Endothelial cell of umbilical vein (primary cell): ENCODE results near the gene SELL. TPM values are rescaled to one million over a fixed set of nuclear protein-coding genes. Genes with fewer than 3 reads are reported as not detected.

Source experiments
- BruUV-seq: library from RNA; stranded (reverse); fragments of 400-500 nt; replicated peaks from 2 replicates; lab custom pipeline; 2021; lab: Mats Ljungman, UMichigan
- CTCF ChIA-PET: fragments of 300-600, 350-600 bp; sonication (Branson Sonifier 250); formaldehyde crosslinking; loops from one replicate; lab custom pipeline; 2021; ENCODE audit warnings: antibody characterized with exemption, inconsistent platforms; lab: Charles Lee
- POLR2A ChIA-PET: fragments of 300-600, 350-600 bp; sonication (Branson Sonifier 250); formaldehyde crosslinking; loops from one replicate; lab custom pipeline; 2021; ENCODE audit warnings: antibody characterized with exemption, inconsistent platforms; lab: Charles Lee
- DNase-seq: peaks from one replicate; pipeline ENCODE4 v3.0.0-alpha.2; 2011; ENCODE audit warnings: low read depth, low spot score
- FAIRE-seq: peaks from 2 replicates; lab custom pipeline; 2011; peaks lifted over from hg19 to GRCh38; lab: Jason Lieb, UNC
- H2AFZ ChIP-seq: 2 replicates; pipeline ENCODE4 v1.6.0; 2012; ENCODE audit warnings: low read depth, low read length, control low read depth, inconsistent platforms
- H3K27ac ChIP-seq: 2 replicates; pipeline ENCODE4 v1.5.1; 2011; ENCODE audit warnings: low read depth, mild to moderate bottlenecking, control low read depth, low read length, moderate library complexity; ENCODE audit not compliant: insufficient read depth
- H3K27me3 ChIP-seq, 2 experiments: 2 replicates each; pipeline versions ENCODE4 v1.6.0 to v1.6.1; 2011; ENCODE audit warnings: low read length in 2 of 2, mixed read lengths in 1 of 2; ENCODE audit not compliant: control insufficient read depth in 2 of 2, insufficient read depth in 2 of 2
- H3K36me3 ChIP-seq, 2 experiments: 2 replicates in 1 of 2; 3 replicates in 1 of 2; pipeline ENCODE4 v1.5.1; 2011; ENCODE audit warnings: low read length in 2 of 2, mild to moderate bottlenecking in 1 of 2, moderate library complexity in 1 of 2; ENCODE audit not compliant: control insufficient read depth in 2 of 2, insufficient read depth in 2 of 2; ENCODE audit errors: extremely low read depth in 1 of 2
- H3K4me1 ChIP-seq: 3 replicates; pipeline ENCODE4 v1.5.1; 2011; ENCODE audit warnings: mild to moderate bottlenecking, low read length; ENCODE audit not compliant: control insufficient read depth, insufficient read depth; ENCODE audit errors: extremely low read depth
- H3K4me2 ChIP-seq: 2 replicates; pipeline ENCODE4 v1.6.1; 2011; ENCODE audit warnings: low read length, control low read depth, mixed read lengths; ENCODE audit not compliant: insufficient read depth
- H3K4me3 ChIP-seq, 3 experiments: fragments of 200-600 bp in 1 of 3; sonication (generic), shearing (Covaris generic) in 1 of 3; replicated peaks in 1 of 3; 2 replicates each; pipeline ENCODE4 v1.5.1; 2011 to 2016; ENCODE audit warnings: control low read depth in 3 of 3, low read length in 3 of 3, mild to moderate bottlenecking in 2 of 3, inconsistent platforms in 1 of 3, low read depth in 1 of 3, moderate library complexity in 1 of 3; ENCODE audit not compliant: insufficient read depth in 1 of 3
- H3K79me2 ChIP-seq: 2 replicates; pipeline ENCODE4 v1.6.0; 2012; ENCODE audit warnings: low read length, inconsistent platforms; ENCODE audit not compliant: control insufficient read depth, insufficient read depth
- H3K9ac ChIP-seq: replicated peaks from 2 replicates; pipeline ENCODE3; 2011; ENCODE audit warnings: low read length, control low read depth; ENCODE audit not compliant: insufficient read depth; ENCODE audit errors: extremely low read depth
- H3K9me1 ChIP-seq: replicated peaks from 3 replicates; pipeline ENCODE4 v1.6.0; 2011; ENCODE audit warnings: mild to moderate bottlenecking, low read length; ENCODE audit not compliant: control insufficient read depth, insufficient read depth; ENCODE audit errors: extremely low read depth
- H3K9me3 ChIP-seq: replicated peaks from 2 replicates; pipeline ENCODE4 v1.5.1; 2012; ENCODE audit warnings: low read length, inconsistent platforms; ENCODE audit not compliant: control insufficient read depth, insufficient read depth
- H4K20me1 ChIP-seq: replicated peaks from 2 replicates; pipeline ENCODE3; 2011; ENCODE audit warnings: mild to moderate bottlenecking, low read length; ENCODE audit not compliant: control insufficient read depth, insufficient read depth; ENCODE audit errors: extremely low read depth
- EZH2 ChIP-seq: IDR thresholded peaks from 2 replicates; pipeline ENCODE4 v1.6.1; 2012; ENCODE audit warnings: borderline replicate concordance, low read depth, mild to moderate bottlenecking, moderate library complexity, low read length, inconsistent platforms; ENCODE audit not compliant: severe bottlenecking
- FOS ChIP-seq: IDR thresholded peaks from 2 replicates; pipeline ENCODE4 v1.6.1; 2011; ENCODE audit warnings: mild to moderate bottlenecking, low read length, moderate library complexity, borderline replicate concordance; ENCODE audit not compliant: insufficient read depth
- GATA2 ChIP-seq: IDR thresholded peaks from 2 replicates; pipeline ENCODE4 v1.7.0; 2011; ENCODE audit warnings: low read depth, mild to moderate bottlenecking, moderate library complexity, mixed read lengths, low read length; ENCODE audit not compliant: insufficient read length, insufficient read depth
- JUN ChIP-seq: IDR thresholded peaks from 2 replicates; pipeline ENCODE4 v1.6.1; 2011; ENCODE audit warnings: borderline replicate concordance, low read depth; ENCODE audit not compliant: insufficient read length, insufficient read depth
- MAX ChIP-seq: IDR thresholded peaks from 2 replicates; pipeline ENCODE4 v1.6.1; 2011; ENCODE audit not compliant: insufficient read depth, insufficient read length
- MYC ChIP-seq: IDR thresholded peaks from one replicate; pipeline ENCODE4 v1.6.1; 2011; ENCODE audit warnings: mild to moderate bottlenecking, low read depth, low read length
- POLR2A ChIP-seq: IDR thresholded peaks from 2 replicates; pipeline ENCODE4 v1.6.1; 2012; ENCODE audit warnings: low read depth, mild to moderate bottlenecking, control low read depth, low read length
- POLR2AphosphoS5 ChIP-seq: IDR thresholded peaks from 2 replicates; pipeline ENCODE4 v1.6.1; 2012; ENCODE audit warnings: low read depth, mild to moderate bottlenecking, control low read depth, low read length, moderate library complexity; ENCODE audit not compliant: insufficient read depth
- dilution Hi-C: fragments of 300-500 bp; cut with MboI; formaldehyde crosslinking; loops from one replicate; pipeline ENCODE4 v1.15.0; 2019; ENCODE audit warnings: low sequenced_read_pairs; ENCODE audit not compliant: extremely low pct_ligation_motif_present
- intact Hi-C: fragments of 100-400 bp; cut with micrococcal nuclease; formaldehyde crosslinking; loops from one replicate; pipeline ENCODE4 v1.10.0; 2022
- polyA plus RNA-seq, 4 experiments: library from polyadenylated mRNA; depleted of rRNA in 3 of 4; stranded (reverse) in 3 of 4; unstranded in 1 of 4; fragments of >200 nt; gene quantifications; 2 replicates each; pipeline versions ENCODE4 v1.2.1 to v1.2.3, GENCODE V29; 2011 to 2012; ENCODE audit warnings: missing spikeins in 1 of 4
- total RNA-seq: library from RNA; stranded (reverse); gene quantifications from 2 replicates; pipeline ENCODE4 v1.2.3, GENCODE V29; 2021
- TF ChIP-seq, protein P1 (sequence below), 2 donors: IDR thresholded peaks; 1 replicate in 1 of 2; 2 replicates in 1 of 2; pipeline ENCODE4 v1.5.1; 2011; ENCODE audit warnings: low read length in 2 of 2, mild to moderate bottlenecking in 2 of 2, moderate library complexity in 2 of 2, control low read depth in 1 of 2, inconsistent platforms in 1 of 2, low read depth in 1 of 2; ENCODE audit not compliant: insufficient read depth in 1 of 2; ENCODE audit errors: extremely low read depth in 1 of 2

SELL gene
- total and polyA plus RNA-seq, 2 donors (not counting 3 experiments of a cell fraction or from before 2014, with no cell fraction given): 0.68 to 1.8 TPM

DNA sequence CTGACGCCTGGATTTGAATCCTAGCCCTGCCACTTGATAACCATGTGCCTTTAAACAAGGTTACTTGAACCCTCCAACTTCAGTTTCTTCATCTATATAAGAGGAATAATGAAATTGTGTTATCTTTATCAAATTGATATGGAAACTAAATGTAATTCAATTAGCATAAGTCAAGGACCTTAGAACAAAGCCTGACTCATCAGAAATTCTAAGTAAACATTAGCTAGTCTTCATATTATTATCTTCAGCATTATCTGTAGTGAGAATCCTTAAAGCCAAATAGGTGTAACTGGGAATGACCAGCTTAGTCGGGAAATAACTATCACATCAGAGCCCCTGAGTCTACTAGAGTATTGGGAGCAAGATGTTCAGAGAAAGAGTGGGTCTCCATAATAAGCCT is 6.6 kb downstream of the SELL start:
- dilution Hi-C loops (no loop called here), intact Hi-C loops (no loop called here)
- Histone ChIP-seq H3K9ac (no peak overlapping the region), H2AFZ (no peak overlapping the region), H3K27me3 (no peaks in the 10 kb centered on the region), H4K20me1 (no peaks in the 10 kb centered on the region), H3K36me3 (no peaks in the 10 kb centered on the region), H3K79me2 (no peaks in the 10 kb centered on the region), H3K27ac (no peak overlapping the region), H3K9me1 (no peaks in the 10 kb centered on the region), H3K9me3 (no peaks in the 10 kb centered on the region), H3K4me3 (no peak overlapping the region), H3K4me1 (no peaks in the 10 kb centered on the region), H3K4me2 (no peak overlapping the region)
- no peak for TF ChIP-seq MYC
- no peak for TF ChIP-seq POLR2A
- no peak for TF ChIP-seq JUN
- TF ChIP-seq FOS: no peak
- no peak for TF ChIP-seq EZH2
- TF ChIP-seq, protein P1, sequence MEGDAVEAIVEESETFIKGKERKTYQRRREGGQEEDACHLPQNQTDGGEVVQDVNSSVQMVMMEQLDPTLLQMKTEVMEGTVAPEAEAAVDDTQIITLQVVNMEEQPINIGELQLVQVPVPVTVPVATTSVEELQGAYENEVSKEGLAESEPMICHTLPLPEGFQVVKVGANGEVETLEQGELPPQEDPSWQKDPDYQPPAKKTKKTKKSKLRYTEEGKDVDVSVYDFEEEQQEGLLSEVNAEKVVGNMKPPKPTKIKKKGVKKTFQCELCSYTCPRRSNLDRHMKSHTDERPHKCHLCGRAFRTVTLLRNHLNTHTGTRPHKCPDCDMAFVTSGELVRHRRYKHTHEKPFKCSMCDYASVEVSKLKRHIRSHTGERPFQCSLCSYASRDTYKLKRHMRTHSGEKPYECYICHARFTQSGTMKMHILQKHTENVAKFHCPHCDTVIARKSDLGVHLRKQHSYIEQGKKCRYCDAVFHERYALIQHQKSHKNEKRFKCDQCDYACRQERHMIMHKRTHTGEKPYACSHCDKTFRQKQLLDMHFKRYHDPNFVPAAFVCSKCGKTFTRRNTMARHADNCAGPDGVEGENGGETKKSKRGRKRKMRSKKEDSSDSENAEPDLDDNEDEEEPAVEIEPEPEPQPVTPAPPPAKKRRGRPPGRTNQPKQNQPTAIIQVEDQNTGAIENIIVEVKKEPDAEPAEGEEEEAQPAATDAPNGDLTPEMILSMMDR (IDR thresholded peaks at IDR 0.05; ENCODE audit: extremely low read depth in 1 of 2, insufficient read depth in 1 of 2, low read depth in 1 of 2, low read length in 2 of 2): no peak
- TF ChIP-seq POLR2AphosphoS5: no peak
- TF ChIP-seq GATA2: no peak
- TF ChIP-seq MAX: no peak
- FAIRE-seq (no peak), DNase-seq (no peak)
- BruUV-seq: no TSS peak
- POLR2A ChIA-PET: no interaction called here
- CTCF ChIA-PET: interaction anchor here (0.8 to 1.0 kb wide), 2 partner anchors 105 to 152 kb away, joined by 3 to 4 read pairs; no protein-coding TSS in a partner anchor
